H54 (cell line): ENCODE measurements around the gene ETNK1.

Experiments
- DNase-seq: peaks from one replicate; pipeline ENCODE4 v3.0.0; 2011; ENCODE audit warnings: low spot score, mixed read lengths; ENCODE audit not compliant: insufficient read length
- FAIRE-seq: peaks from 3 replicates; lab custom pipeline; 2011; peaks lifted over from hg19 to GRCh38; lab: Jason Lieb, UNC
- POLR2A ChIP-seq: IDR thresholded peaks from 2 replicates; pipeline ENCODE4 v1.6.1; 2011; ENCODE audit warnings: low read depth, mild to moderate bottlenecking, low read length

Gene ETNK1

GRCh38 chr12:22615963-22616501, 8.9 kb upstream of the ETNK1 start:
- no peak for TF ChIP-seq POLR2A
- DNase-seq, result no peak
- FAIRE-seq, result no peak

- FAIRE-seq (no peak), DNase-seq (no peak)
- no peak for TF ChIP-seq POLR2A
Measured at GRCh38 chr12:22617630-22618029, 7.3 kb upstream of the ETNK1 start.

GRCh38 chr12:22624548-22624869, 462 bp upstream of the ETNK1 start:
- DNase-seq (peak; percentile 2), FAIRE-seq (no peak)
- TF ChIP-seq POLR2A, result no peak

GRCh38 chr12:22625762-22626294, 857 bp downstream of the ETNK1 start:
- DNase-seq (peak; percentile 7), FAIRE-seq (peak; percentile 85)
- TF ChIP-seq POLR2A, result no peak

- FAIRE-seq (peak; percentile 50), DNase-seq (no peak)
- TF ChIP-seq POLR2A, result no peak
Measured at GRCh38 chr12:22626406-22626805, 1.4 kb downstream of the ETNK1 start.

- no peak for FAIRE-seq
- DNase-seq, result no peak
- TF ChIP-seq POLR2A, result no peak
Measured at GRCh38 chr12:22627371-22627770, 2.4 kb downstream of the ETNK1 start.

- DNase-seq (no peak), FAIRE-seq (no peak)
Measured at GRCh38 chr12:22628228-22628627, 3.3 kb downstream of the ETNK1 start.

GRCh38 chr12:22631863-22632463, 7.0 kb downstream of the ETNK1 start:
- no peak for DNase-seq
- no peak for FAIRE-seq
- TF ChIP-seq POLR2A, result no peak

More at GRCh38 chr12:22628228-22628627, 3.3 kb downstream of the ETNK1 start:
- no peak for TF ChIP-seq POLR2A

GRCh38 chr12:22634883-22635282, 9.9 kb downstream of the ETNK1 start:
- no peak for DNase-seq
- FAIRE-seq, result no peak
- no peak for TF ChIP-seq POLR2A

GRCh38 chr12:22635812-22636211, 10.8 kb downstream of the ETNK1 start:
- DNase-seq (no peak), FAIRE-seq (no peak)
- no peak for TF ChIP-seq POLR2A

GRCh38 chr12:22640851-22641250, 15.9 kb downstream of the ETNK1 start:
- no peak for FAIRE-seq
- no peak for TF ChIP-seq POLR2A

GRCh38 chr12:22641353-22642053, 16.5 kb downstream of the ETNK1 start:
- TF ChIP-seq POLR2A, result no peak
- no peak for FAIRE-seq

More at GRCh38 chr12:22640851-22641250, 15.9 kb downstream of the ETNK1 start:
- no peak for DNase-seq

GRCh38 chr12:22648668-22649067, 23.7 kb downstream of the ETNK1 start:
- DNase-seq (no peak), FAIRE-seq (no peak)
- TF ChIP-seq POLR2A, result no peak

More at GRCh38 chr12:22641353-22642053, 16.5 kb downstream of the ETNK1 start:
- DNase-seq, result no peak

- FAIRE-seq (peak; percentile 20), DNase-seq (no peak)
- no peak for TF ChIP-seq POLR2A
Measured at GRCh38 chr12:22653075-22653474, 28.1 kb downstream of the ETNK1 start.
